HEK293 (cell line): ENCODE data around the gene ARL16.

ENCODE experiments used
- CTCF ChIA-PET: fragments of 350-600 bp; formaldehyde crosslinking; extraction: SDS; loops from one replicate; lab custom pipeline; 2021; ENCODE audit warnings: antibody characterized with exemption; lab: Yijun Ruan, JAX
- POLR2A ChIA-PET: fragments of 300-600 bp; formaldehyde crosslinking; extraction: SDS; loops from one replicate; lab custom pipeline; 2020; ENCODE audit warnings: antibody characterized with exemption, inconsistent platforms; lab: Yijun Ruan, JAX
- H3K27ac ChIP-seq: fragments of 200-500 bp; sonication (Bioruptor generic); 2 replicates; pipeline ENCODE4 v1.5.1; 2014; ENCODE audit warnings: low read depth, low read length, control low read depth, inconsistent platforms; ENCODE audit errors: extremely low read depth
- H3K36me3 ChIP-seq, 2 experiments: fragments of 200-500 bp in 1 of 2; sonication (Bioruptor generic) in 1 of 2; 1 replicate in 1 of 2; 2 replicates in 1 of 2; pipeline ENCODE4 v1.5.1; 2014 to 2017; ENCODE audit warnings: inconsistent platforms in 2 of 2, low read length in 2 of 2; ENCODE audit not compliant: control insufficient read depth in 2 of 2, insufficient read depth in 1 of 2
- H3K4me1 ChIP-seq: fragments of 200-500 bp; sonication (Bioruptor generic); 2 replicates; pipeline ENCODE4 v1.5.1; 2014; ENCODE audit warnings: mild to moderate bottlenecking, low read length, inconsistent platforms; ENCODE audit not compliant: control insufficient read depth, insufficient read depth
- H3K4me3 ChIP-seq: 2 replicates; pipeline ENCODE4 v1.5.1; 2011; ENCODE audit warnings: low read depth, mild to moderate bottlenecking, control low read depth, low read length, moderate library complexity
- H3K9me3 ChIP-seq: fragments of 200-500 bp; sonication (Bioruptor generic); 2 replicates; pipeline ENCODE4 v1.5.1; 2014; ENCODE audit warnings: low read depth, low read length, inconsistent platforms; ENCODE audit not compliant: control insufficient read depth, insufficient read depth
- KLF10 ChIP-seq: fragments of 450-650 bp; IDR thresholded peaks from 2 replicates; pipeline ENCODE4 v1.5.1; 2018; ENCODE audit warnings: missing biosample characterization, mild to moderate bottlenecking, missing genetic modification characterization
- KLF9 ChIP-seq: fragments of 450-650 bp; formaldehyde crosslinking; IDR thresholded peaks from 2 replicates; pipeline ENCODE4 v1.5.1; 2016; ENCODE audit warnings: missing biosample characterization, missing genetic modification characterization, low read depth
- PRDM4 ChIP-seq: fragments of 450-650 bp; formaldehyde crosslinking; IDR thresholded peaks from 2 replicates; pipeline ENCODE4 v1.5.1; 2017; ENCODE audit warnings: missing biosample characterization, missing genetic modification characterization
- ZBTB10 ChIP-seq: fragments of 450-650 bp; formaldehyde crosslinking; IDR thresholded peaks from 2 replicates; pipeline ENCODE4 v1.5.1; 2016; ENCODE audit warnings: missing biosample characterization, missing genetic modification characterization
- ZBTB17 ChIP-seq: fragments of 450-650 bp; formaldehyde crosslinking; IDR thresholded peaks from 2 replicates; pipeline ENCODE4 v1.5.1; 2016; ENCODE audit warnings: missing biosample characterization, missing genetic modification characterization
- ZNF112 ChIP-seq: fragments of 450-650 bp; formaldehyde crosslinking; IDR thresholded peaks from 2 replicates; pipeline ENCODE4 v1.5.0; 2017; ENCODE audit warnings: missing biosample characterization, missing genetic modification characterization
- ZNF266 ChIP-seq: fragments of 450-650 bp; formaldehyde crosslinking; IDR thresholded peaks from 2 replicates; pipeline ENCODE4 v1.5.1; 2016; ENCODE audit warnings: missing biosample characterization, missing genetic modification characterization, low read depth
- ZNF354C ChIP-seq: fragments of 450-650 bp; formaldehyde crosslinking; IDR thresholded peaks from 2 replicates; pipeline ENCODE4 v1.5.1; 2016; ENCODE audit warnings: missing biosample characterization, missing genetic modification characterization, low read depth, borderline replicate concordance
- ZNF416 ChIP-seq: fragments of 450-650 bp; formaldehyde crosslinking; IDR thresholded peaks from 2 replicates; pipeline ENCODE4 v1.5.1; 2016; ENCODE audit warnings: missing biosample characterization, missing genetic modification characterization
- ZNF423 ChIP-seq: fragments of 450-650 bp; formaldehyde crosslinking; IDR thresholded peaks from 2 replicates; pipeline ENCODE4 v1.5.1; 2016; ENCODE audit warnings: missing biosample characterization, missing genetic modification characterization
- ZNF433 ChIP-seq: fragments of 450-650 bp; formaldehyde crosslinking; IDR thresholded peaks from 2 replicates; pipeline ENCODE4 v1.5.1; 2016; ENCODE audit warnings: missing biosample characterization, missing genetic modification characterization, low read depth
- ZNF785 ChIP-seq: fragments of 450-650 bp; formaldehyde crosslinking; IDR thresholded peaks from 2 replicates; pipeline ENCODE4 v1.5.1; 2016; ENCODE audit warnings: missing biosample characterization, missing genetic modification characterization
- ZNF830 ChIP-seq: fragments of 450-650 bp; IDR thresholded peaks from 2 replicates; pipeline ENCODE4 v1.5.0; 2018; ENCODE audit warnings: missing biosample characterization, missing genetic modification characterization, low read depth, mild to moderate bottlenecking, moderate library complexity
- ZSCAN23 ChIP-seq: fragments of 450-650 bp; formaldehyde crosslinking; IDR thresholded peaks from 2 replicates; pipeline ENCODE4 v1.5.1; 2016; ENCODE audit warnings: missing biosample characterization, missing genetic modification characterization
- ZXDB ChIP-seq: fragments of 450-650 bp; formaldehyde crosslinking; IDR thresholded peaks from 2 replicates; pipeline ENCODE4 v1.5.1; 2016; ENCODE audit warnings: missing biosample characterization, missing genetic modification characterization
- TF ChIP-seq, protein P1 (sequence below): IDR thresholded peaks from 2 replicates; pipeline ENCODE4 v1.6.1; 2011; ENCODE audit warnings: mild to moderate bottlenecking, low read depth, low read length, borderline replicate concordance

Gene ARL16

DNA sequence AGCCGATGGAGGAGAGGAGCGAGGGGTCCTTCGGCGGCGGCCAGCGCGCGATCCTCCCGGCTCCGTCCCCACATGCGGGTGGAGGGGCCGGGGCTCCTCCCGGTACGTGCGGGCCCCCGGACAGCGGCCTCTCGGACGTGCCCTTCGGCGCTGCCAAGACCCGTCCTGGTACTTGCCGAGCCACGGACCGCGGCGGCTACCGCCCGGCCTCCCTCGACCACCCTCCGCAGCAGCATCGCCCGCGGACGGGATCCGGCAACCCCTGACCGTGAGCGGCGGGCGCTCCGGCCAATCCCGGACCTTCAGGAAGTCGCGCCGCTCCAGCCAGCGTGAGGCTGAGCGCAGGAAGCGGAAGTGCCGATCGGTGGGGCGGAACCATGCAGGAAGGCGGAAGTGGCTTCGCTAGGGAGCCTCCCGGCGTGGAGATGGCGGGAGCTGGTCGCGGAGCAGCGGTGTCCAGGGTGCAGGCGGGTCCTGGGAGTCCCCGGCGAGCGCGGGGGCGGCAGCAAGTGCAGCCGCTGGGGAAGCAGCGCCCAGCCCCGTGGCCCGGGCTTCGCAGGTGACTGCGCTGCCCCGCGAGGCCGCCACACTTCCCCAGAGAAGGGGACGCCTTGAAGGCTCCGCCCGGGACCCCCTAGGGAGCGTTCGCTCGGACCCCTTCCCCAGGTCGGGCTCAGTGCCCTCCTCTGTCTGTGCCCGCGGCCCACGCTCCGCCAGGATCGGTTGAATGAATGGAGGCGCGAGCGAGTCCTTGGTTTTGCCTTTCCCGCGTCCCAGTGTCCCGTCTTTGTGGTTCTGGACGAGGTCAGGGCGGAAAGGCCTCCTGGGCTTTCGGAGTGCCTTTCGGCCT is 17.0 kb downstream of the ARL16 start, which contains the start of the genes CCDC137 and OXLD1 (continued):
- TF ChIP-seq, protein P1, sequence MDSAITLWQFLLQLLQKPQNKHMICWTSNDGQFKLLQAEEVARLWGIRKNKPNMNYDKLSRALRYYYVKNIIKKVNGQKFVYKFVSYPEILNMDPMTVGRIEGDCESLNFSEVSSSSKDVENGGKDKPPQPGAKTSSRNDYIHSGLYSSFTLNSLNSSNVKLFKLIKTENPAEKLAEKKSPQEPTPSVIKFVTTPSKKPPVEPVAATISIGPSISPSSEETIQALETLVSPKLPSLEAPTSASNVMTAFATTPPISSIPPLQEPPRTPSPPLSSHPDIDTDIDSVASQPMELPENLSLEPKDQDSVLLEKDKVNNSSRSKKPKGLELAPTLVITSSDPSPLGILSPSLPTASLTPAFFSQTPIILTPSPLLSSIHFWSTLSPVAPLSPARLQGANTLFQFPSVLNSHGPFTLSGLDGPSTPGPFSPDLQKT = peak; percentile 85; the same call in 1 of the 2 replicates
- TF ChIP-seq ZNF416 (no peak), ZNF830 (no peak), ZNF433 (no peak), ZSCAN23 (tag by site-specific recombination) (0 out of 2 replicates have a peak, but pooled peaks have one; percentile 33), KLF10 (tag by site-specific recombination) (0 out of 2 replicates have a peak, but pooled peaks have one; percentile 16), ZXDB (tag by site-specific recombination) (peak; percentile 75; the same call in 1 of the 2 replicates), ZNF785 (tag by site-specific recombination) (0 out of 2 replicates have a peak, but pooled peaks have one; percentile 62), ZBTB10 (tag by site-specific recombination) (peak; percentile 37; the same call in 1 of the 2 replicates), ZNF423 (tag by site-specific recombination) (peak; percentile 35; the same call in 1 of the 2 replicates), KLF9 (tag by site-specific recombination) (0 out of 2 replicates have a peak, but pooled peaks have one; percentile 32), ZNF354C (no peak), ZNF112 (tag by site-specific recombination) (no peak), PRDM4 (tag by site-specific recombination) (no peak)

- POLR2A ChIA-PET = interaction anchor here (1.0 to 2.1 kb wide), 13 partner anchors 8 to 443 kb away, joined by 3 to 28 read pairs (median 5); partner anchors contain the start of genes ACTG1, ARL16, CEP131 and FAAP100
- H3K27ac ChIP-seq = peak overlapping the region; percentile 90
- CTCF ChIA-PET = interaction anchor here (1.0 kb wide), 1 partner anchor 10 kb away, joined by 6 read pairs; no protein-coding TSS in a partner anchor
- peaks cover 5% of the 10 kb centered on the region; the same call in 1 of the 2 replicates for H3K4me1 ChIP-seq
- H3K9me3 ChIP-seq = no peaks in the 10 kb centered on the region
- H3K4me3 ChIP-seq = peak overlapping the region; percentile 88
- TF ChIP-seq ZBTB17 = 0 out of 2 replicates have a peak, but pooled peaks have one; percentile 37
- no peak for TF ChIP-seq ZNF266 (tag by site-specific recombination)
- H3K36me3 ChIP-seq = peaks cover 26 to 49% of the 10 kb centered on the region in 2 experiments; a peak in 2 of 3 replicates
Measured at GRCh38 chr17:81666092-81666341, 17.6 kb downstream of the ARL16 start.
